HepG2 (cell line): ENCODE measurements around the gene TNXB. TPM values are rescaled to one million over a fixed set of nuclear protein-coding genes. Genes with fewer than 3 reads are reported as not detected.
A peak's percentile ranks its signal among the peaks of the same experiment; 100 is the strongest.

ENCODE experiments used
- GFI1 ChIP-seq: sonication (generic); formaldehyde crosslinking; IDR thresholded peaks from 2 replicates; pipeline ENCODE4 v1.5.0; 2020; ENCODE audit warnings: missing genetic modification reagents, mild to moderate bottlenecking, borderline replicate concordance
- MYNN ChIP-seq: sonication (generic); formaldehyde crosslinking; IDR thresholded peaks from 2 replicates; pipeline ENCODE4 v1.4.0; 2020; ENCODE audit warnings: mild to moderate bottlenecking, low read depth, missing genetic modification reagents
- PHF20 ChIP-seq: sonication (generic); formaldehyde crosslinking; IDR thresholded peaks from 2 replicates; pipeline ENCODE4 v1.5.0; 2020; ENCODE audit warnings: mild to moderate bottlenecking, missing genetic modification reagents
- SOX6 ChIP-seq, 2 experiments: fragments of 450-650 bp in 1 of 2; sonication (generic) in 1 of 2; formaldehyde crosslinking in 1 of 2; IDR thresholded peaks; 2 replicates each; pipeline versions ENCODE4 v1.4.0 to v1.6.1; 2017 to 2020; ENCODE audit warnings: antibody characterized with exemption in 1 of 2, mild to moderate bottlenecking in 1 of 2, missing genetic modification reagents in 1 of 2
- ZEB1 ChIP-seq: IDR thresholded peaks from 2 replicates; pipeline ENCODE4 v1.6.1; 2012; ENCODE audit warnings: mild to moderate bottlenecking, low read depth, inconsistent platforms; ENCODE audit not compliant: insufficient replicate concordance
- ZFP37 ChIP-seq: sonication (generic); formaldehyde crosslinking; IDR thresholded peaks from 2 replicates; pipeline ENCODE4 v1.4.0; 2020; ENCODE audit warnings: missing genetic modification reagents, borderline replicate concordance
- ZNF136 ChIP-seq: sonication (generic); formaldehyde crosslinking; IDR thresholded peaks from 2 replicates; pipeline ENCODE4 v1.8.1; 2022; ENCODE audit warnings: low read depth, mild to moderate bottlenecking, moderate library complexity, missing genetic modification reagents
- ZNF225 ChIP-seq: sonication (generic); formaldehyde crosslinking; IDR thresholded peaks from 2 replicates; pipeline ENCODE4 v1.4.0; 2020; ENCODE audit warnings: mild to moderate bottlenecking, missing genetic modification reagents
- ZNF350 ChIP-seq: sonication (generic); formaldehyde crosslinking; IDR thresholded peaks from 2 replicates; pipeline ENCODE4 v1.4.0; 2020; ENCODE audit warnings: mild to moderate bottlenecking, low read depth, missing genetic modification reagents, borderline replicate concordance
- ZNF530 ChIP-seq: sonication (generic); formaldehyde crosslinking; IDR thresholded peaks from 2 replicates; pipeline ENCODE4 v1.5.0; 2020; ENCODE audit warnings: low read depth, mild to moderate bottlenecking, missing genetic modification reagents
- ZNF550 ChIP-seq: sonication (generic); formaldehyde crosslinking; IDR thresholded peaks from 2 replicates; pipeline ENCODE4 v1.4.0; 2020; ENCODE audit warnings: mild to moderate bottlenecking, missing genetic modification reagents, borderline replicate concordance
- ZNF792 ChIP-seq: IDR thresholded peaks from 2 replicates; pipeline ENCODE4 v1.6.1; 2016
- polyA plus RNA-seq, 8 experiments: library from polyadenylated mRNA; depleted of rRNA in 3 of 8; stranded (reverse) in 7 of 8; unstranded in 1 of 8; fragments of >200 nt; fragmentation: Illumina TruSeq in 4 of 8; extraction: Trizol in 4 of 8; gene quantifications; 2 replicates each; pipeline versions ENCODE4 v1.2.1 to v1.2.3, GENCODE V29; 2011 to 2016; ENCODE audit warnings: low read depth in 4 of 8, missing spikeins in 1 of 8, mixed read lengths in 1 of 8; ENCODE audit not compliant: insufficient read depth in 1 of 8
- total RNA-seq, 5 experiments: library from RNA; depleted of rRNA; stranded (reverse); fragments of >200 nt; fragmentation: Illumina TruSeq; extraction: Trizol; gene quantifications; 2 replicates each; pipeline ENCODE4 v1.2.3, GENCODE V29; 2016; ENCODE audit warnings: low read depth in 1 of 5
- TF ChIP-seq, protein P1 (sequence below): sonication (generic); formaldehyde crosslinking; conservative IDR thresholded peaks from 2 replicates; pipeline ENCODE4 v1.4.0; 2020; ENCODE audit warnings: mild to moderate bottlenecking, missing genetic modification reagents, moderate library complexity
- TF ChIP-seq, protein P2 (sequence below): sonication (generic); formaldehyde crosslinking; IDR thresholded peaks from 2 replicates; pipeline ENCODE4 v1.8.0; 2022; ENCODE audit warnings: mild to moderate bottlenecking, missing genetic modification reagents, borderline replicate concordance
- TF ChIP-seq, protein P3 (sequence below): sonication (generic); formaldehyde crosslinking; IDR thresholded peaks from 2 replicates; pipeline ENCODE4 v1.5.1; 2020; ENCODE audit warnings: missing genetic modification reagents, mild to moderate bottlenecking, borderline replicate concordance
- TF ChIP-seq, protein P4 (sequence below): IDR thresholded peaks from 2 replicates; pipeline ENCODE4 v1.6.1; 2016; ENCODE audit warnings: missing compliant biosample characterization, missing genetic modification reagents, borderline replicate concordance
- TF ChIP-seq, protein P5 (sequence below): sonication (generic); formaldehyde crosslinking; IDR thresholded peaks from 2 replicates; pipeline ENCODE4 v1.4.0; 2020; ENCODE audit warnings: missing genetic modification reagents, borderline replicate concordance

Gene TNXB
- total and polyA plus RNA-seq, 2 of the 13 experiments (the other 11 are each of a cell fraction or from before 2014, with no cell fraction given) = 1.6 to 2.7 TPM

DNA sequence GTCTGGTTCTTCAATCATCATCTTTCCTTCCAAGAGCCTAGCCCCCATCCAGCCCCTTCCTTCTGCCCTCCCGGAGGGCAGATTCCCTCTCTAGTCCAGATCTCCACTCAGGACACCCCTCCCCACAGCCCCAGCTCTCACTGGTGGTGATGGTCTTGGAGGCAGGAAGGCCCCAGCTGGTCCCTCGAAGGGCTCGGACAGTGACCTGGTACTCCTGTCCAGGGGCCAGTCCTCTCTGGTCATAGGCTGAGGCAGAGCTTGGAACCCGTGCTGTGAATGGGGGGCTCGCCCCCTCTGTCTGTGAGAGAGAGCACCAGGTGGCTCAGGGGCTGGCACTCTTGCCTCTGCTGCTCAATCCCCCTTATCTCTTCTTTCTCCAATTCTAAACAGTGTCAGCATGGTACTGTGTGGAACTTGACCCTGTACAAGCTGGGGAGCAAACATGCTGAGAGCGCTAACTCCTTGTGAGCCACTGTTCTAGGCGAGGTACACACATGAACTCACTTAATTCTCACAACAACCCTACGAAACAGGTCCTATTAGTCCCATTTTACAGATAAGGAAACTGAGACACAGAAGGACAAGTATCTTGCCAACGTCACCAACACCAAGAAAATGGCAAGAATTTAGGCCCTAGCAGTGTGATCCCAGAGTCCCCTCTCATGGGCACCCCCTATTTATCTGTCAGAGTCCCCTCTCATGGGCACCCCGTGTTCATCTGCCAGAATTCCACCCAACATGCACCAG, 19.9 kb downstream of the TNXB start (continued):
- TF ChIP-seq, protein P1, sequence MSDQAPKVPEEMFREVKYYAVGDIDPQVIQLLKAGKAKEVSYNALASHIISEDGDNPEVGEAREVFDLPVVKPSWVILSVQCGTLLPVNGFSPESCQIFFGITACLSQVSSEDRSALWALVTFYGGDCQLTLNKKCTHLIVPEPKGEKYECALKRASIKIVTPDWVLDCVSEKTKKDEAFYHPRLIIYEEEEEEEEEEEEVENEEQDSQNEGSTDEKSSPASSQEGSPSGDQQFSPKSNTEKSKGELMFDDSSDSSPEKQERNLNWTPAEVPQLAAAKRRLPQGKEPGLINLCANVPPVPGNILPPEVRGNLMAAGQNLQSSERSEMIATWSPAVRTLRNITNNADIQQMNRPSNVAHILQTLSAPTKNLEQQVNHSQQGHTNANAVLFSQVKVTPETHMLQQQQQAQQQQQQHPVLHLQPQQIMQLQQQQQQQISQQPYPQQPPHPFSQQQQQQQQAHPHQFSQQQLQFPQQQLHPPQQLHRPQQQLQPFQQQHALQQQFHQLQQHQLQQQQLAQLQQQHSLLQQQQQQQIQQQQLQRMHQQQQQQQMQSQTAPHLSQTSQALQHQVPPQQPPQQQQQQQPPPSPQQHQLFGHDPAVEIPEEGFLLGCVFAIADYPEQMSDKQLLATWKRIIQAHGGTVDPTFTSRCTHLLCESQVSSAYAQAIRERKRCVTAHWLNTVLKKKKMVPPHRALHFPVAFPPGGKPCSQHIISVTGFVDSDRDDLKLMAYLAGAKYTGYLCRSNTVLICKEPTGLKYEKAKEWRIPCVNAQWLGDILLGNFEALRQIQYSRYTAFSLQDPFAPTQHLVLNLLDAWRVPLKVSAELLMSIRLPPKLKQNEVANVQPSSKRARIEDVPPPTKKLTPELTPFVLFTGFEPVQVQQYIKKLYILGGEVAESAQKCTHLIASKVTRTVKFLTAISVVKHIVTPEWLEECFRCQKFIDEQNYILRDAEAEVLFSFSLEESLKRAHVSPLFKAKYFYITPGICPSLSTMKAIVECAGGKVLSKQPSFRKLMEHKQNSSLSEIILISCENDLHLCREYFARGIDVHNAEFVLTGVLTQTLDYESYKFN = 0 out of 2 replicates have a peak, but pooled peaks have one; percentile 14
- TF ChIP-seq, protein P2, sequence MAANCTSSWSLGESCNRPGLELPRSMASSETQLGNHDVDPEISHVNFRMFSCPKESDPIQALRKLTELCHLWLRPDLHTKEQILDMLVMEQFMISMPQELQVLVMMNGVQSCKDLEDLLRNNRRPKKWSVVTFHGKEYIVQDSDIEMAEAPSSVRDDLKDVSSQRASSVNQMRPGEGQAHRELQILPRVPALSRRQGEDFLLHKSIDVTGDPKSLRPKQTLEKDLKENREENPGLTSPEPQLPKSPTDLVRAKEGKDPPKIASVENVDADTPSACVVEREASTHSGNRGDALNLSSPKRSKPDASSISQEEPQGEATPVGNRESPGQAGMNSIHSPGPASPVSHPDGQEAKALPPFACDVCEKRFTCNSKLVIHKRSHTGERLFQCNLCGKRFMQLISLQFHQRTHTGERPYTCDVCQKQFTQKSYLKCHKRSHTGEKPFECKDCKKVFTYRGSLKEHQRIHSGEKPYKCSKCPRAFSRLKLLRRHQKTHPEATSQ (CRISPR knock-in tag) = no peak
- no peak for TF ChIP-seq ZFP37 (CRISPR knock-in tag)
- TF ChIP-seq ZNF530 (CRISPR knock-in tag) = no peak
- TF ChIP-seq, protein P3, sequence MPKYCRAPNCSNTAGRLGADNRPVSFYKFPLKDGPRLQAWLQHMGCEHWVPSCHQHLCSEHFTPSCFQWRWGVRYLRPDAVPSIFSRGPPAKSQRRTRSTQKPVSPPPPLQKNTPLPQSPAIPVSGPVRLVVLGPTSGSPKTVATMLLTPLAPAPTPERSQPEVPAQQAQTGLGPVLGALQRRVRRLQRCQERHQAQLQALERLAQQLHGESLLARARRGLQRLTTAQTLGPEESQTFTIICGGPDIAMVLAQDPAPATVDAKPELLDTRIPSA = no peak
- no peak for TF ChIP-seq GFI1
- TF ChIP-seq, protein P4, sequence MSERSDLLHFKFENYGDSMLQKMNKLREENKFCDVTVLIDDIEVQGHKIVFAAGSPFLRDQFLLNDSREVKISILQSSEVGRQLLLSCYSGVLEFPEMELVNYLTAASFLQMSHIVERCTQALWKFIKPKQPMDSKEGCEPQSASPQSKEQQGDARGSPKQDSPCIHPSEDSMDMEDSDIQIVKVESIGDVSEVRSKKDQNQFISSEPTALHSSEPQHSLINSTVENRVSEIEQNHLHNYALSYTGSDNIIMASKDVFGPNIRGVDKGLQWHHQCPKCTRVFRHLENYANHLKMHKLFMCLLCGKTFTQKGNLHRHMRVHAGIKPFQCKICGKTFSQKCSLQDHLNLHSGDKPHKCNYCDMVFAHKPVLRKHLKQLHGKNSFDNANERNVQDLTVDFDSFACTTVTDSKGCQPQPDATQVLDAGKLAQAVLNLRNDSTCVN (CRISPR knock-in tag) = no peak
- TF ChIP-seq MYNN = no peak
- TF ChIP-seq ZNF550 = no peak
- TF ChIP-seq SOX6 (IDR thresholded peaks at IDR 0.05) = no peak
- TF ChIP-seq SOX6 (CRISPR knock-in tag; IDR thresholded peaks at IDR 0.05) = no peak
- no peak for TF ChIP-seq ZNF792 (CRISPR knock-in tag)
- no peak for TF ChIP-seq ZEB1
- TF ChIP-seq ZNF136 = no peak
- no peak for TF ChIP-seq PHF20 (CRISPR knock-in tag)
- TF ChIP-seq, protein P5, sequence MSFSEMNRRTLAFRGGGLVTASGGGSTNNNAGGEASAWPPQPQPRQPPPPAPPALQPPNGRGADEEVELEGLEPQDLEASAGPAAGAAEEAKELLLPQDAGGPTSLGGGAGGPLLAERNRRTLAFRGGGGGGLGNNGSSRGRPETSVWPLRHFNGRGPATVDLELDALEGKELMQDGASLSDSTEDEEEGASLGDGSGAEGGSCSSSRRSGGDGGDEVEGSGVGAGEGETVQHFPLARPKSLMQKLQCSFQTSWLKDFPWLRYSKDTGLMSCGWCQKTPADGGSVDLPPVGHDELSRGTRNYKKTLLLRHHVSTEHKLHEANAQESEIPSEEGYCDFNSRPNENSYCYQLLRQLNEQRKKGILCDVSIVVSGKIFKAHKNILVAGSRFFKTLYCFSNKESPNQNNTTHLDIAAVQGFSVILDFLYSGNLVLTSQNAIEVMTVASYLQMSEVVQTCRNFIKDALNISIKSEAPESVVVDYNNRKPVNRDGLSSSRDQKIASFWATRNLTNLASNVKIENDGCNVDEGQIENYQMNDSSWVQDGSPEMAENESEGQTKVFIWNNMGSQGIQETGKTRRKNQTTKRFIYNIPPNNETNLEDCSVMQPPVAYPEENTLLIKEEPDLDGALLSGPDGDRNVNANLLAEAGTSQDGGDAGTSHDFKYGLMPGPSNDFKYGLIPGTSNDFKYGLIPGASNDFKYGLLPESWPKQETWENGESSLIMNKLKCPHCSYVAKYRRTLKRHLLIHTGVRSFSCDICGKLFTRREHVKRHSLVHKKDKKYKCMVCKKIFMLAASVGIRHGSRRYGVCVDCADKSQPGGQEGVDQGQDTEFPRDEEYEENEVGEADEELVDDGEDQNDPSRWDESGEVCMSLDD = no peak
- TF ChIP-seq ZNF225 (CRISPR knock-in tag) = peak; percentile 35; the same call in 1 of the 2 replicates
- TF ChIP-seq ZNF350 = no peak
